Ectodermal cell (in vitro differentiated cells): ENCODE measurements around the gene GARIN1A.
"Not testable (repeated sequence)": the region's sequence is repeated elsewhere in the genome, so short reads cannot be mapped to it uniquely, and the experiment has no call there.

Source experiments
- H3K27ac ChIP-seq: 2 replicates; pipeline ENCODE4 v1.7.0; 2013; ENCODE audit warnings: mild to moderate bottlenecking, low read depth, low read length; ENCODE audit not compliant: insufficient read depth, poor library complexity, severe bottlenecking
- H3K27me3 ChIP-seq: 2 replicates; pipeline ENCODE4 v1.7.0; 2013; ENCODE audit warnings: mild to moderate bottlenecking, low read length; ENCODE audit not compliant: insufficient read depth, control insufficient read depth, poor library complexity, severe bottlenecking
- H3K36me3 ChIP-seq: one replicate; pipeline ENCODE4 v1.7.0; 2013; ENCODE audit warnings: low read length; ENCODE audit not compliant: control insufficient read depth, insufficient read depth
- H3K4me1 ChIP-seq: one replicate; pipeline ENCODE4 v1.7.0; 2013; ENCODE audit warnings: low read length; ENCODE audit not compliant: control insufficient read depth, insufficient read depth
- H3K4me3 ChIP-seq: 2 replicates; pipeline ENCODE4 v1.7.0; 2013; ENCODE audit warnings: low read depth, low read length, control low read depth; ENCODE audit not compliant: insufficient read depth
- H3K9me3 ChIP-seq: 2 replicates; pipeline ENCODE4 v1.7.0; 2013; ENCODE audit warnings: mild to moderate bottlenecking, low read length, moderate library complexity; ENCODE audit not compliant: control insufficient read depth
- WGBS, 2 experiments: methylation state at CpG; one replicate each; pipeline ENCODE4 v1.1.7; 2013; ENCODE audit warnings: missing lambda C conversion rate in 2 of 2; 5-methylcytosine and 5-hydroxymethylcytosine counted together

Gene GARIN1A

GRCh38 chr7:128658428-128658827 is 13.7 kb upstream of the GARIN1A start:
- H3K4me1 ChIP-seq, H3K36me3 ChIP-seq, H3K9me3 ChIP-seq, H3K4me3 ChIP-seq, H3K27ac ChIP-seq, H3K27me3 ChIP-seq: not testable (repeated sequence)
- WGBS, 2 experiments, result 96 to 100% methylated on average over 5 of the region's 5 CpGs

GRCh38 chr7:128660596-128660995 is 11.5 kb upstream of the GARIN1A start:
- Histone ChIP-seq H3K4me3 (no peak overlapping the region), H3K36me3 (no peaks in the 10 kb centered on the region), H3K9me3 (no peaks in the 10 kb centered on the region), H3K27me3 (no peaks in the 10 kb centered on the region), H3K27ac (no peak overlapping the region), H3K4me1 (no peaks in the 10 kb centered on the region)
- WGBS, 2 experiments, result 100% methylated on average over 2 to 3 of the region's 3 CpGs

DNA sequence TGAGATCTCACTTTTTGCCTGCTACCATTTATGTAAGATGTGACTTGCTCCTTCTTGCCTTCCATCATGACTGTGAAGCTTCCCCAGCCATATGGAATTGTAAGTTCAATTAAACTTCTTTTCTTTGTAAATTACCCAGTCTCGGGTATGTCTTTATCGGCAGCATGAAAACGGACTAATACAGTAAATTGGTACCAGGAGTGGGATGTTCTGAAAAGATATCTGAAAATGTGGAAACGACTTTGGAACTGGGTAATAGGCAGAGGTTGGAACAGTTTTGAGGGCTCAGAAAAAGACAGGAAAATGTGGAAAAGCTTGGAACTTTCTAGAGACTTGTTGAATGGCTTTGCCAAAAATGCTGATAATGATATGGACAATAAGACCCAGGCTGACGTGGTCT is 10.6 kb upstream of the GARIN1A start:
- WGBS, 2 experiments, result 97 to 98% methylated on average over 5 of the region's 5 CpGs
- H3K4me3 ChIP-seq, result no peak overlapping the region
- H3K4me1 ChIP-seq, result no peaks in the 10 kb centered on the region
- H3K27me3 ChIP-seq, result no peaks in the 10 kb centered on the region
- H3K36me3 ChIP-seq, result no peaks in the 10 kb centered on the region
- H3K27ac ChIP-seq, result no peak overlapping the region
- H3K9me3 ChIP-seq, result no peaks in the 10 kb centered on the region

- no peaks in the 10 kb centered on the region for H3K36me3 ChIP-seq
- H3K4me1 ChIP-seq, result no peaks in the 10 kb centered on the region
- 95 to 99% methylated on average over 3 of the region's 3 CpGs for WGBS, 2 experiments
Observed at GRCh38 chr7:128662091-128662490, 10.0 kb upstream of the GARIN1A start.

DNA sequence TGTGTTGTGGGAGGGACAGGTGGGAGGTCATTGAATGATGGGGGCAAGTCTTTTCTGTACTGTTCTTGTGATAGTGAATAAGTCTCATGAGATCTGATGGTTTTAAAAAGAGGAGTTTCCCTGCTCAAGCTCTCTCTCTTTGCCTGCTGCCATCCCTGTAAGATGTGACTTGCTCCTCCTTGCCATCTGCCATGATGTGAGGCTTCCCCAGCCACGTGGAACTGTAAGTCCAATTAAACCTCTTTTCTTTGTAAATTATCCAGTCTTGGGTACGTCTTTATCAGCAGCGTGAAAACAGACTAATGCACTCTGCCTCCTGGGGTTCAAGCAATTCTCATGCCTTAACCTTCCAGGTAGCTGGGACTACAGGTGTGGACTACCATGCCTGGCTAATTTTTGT is 8.9 kb upstream of the GARIN1A start:
- H3K27ac ChIP-seq, H3K4me1 ChIP-seq, H3K36me3 ChIP-seq, H3K27me3 ChIP-seq, H3K4me3 ChIP-seq, H3K9me3 ChIP-seq: not testable (repeated sequence)
- 88 to 92% methylated on average over 3 of the region's 3 CpGs for WGBS, 2 experiments

More at GRCh38 chr7:128662091-128662490, 10.0 kb upstream of the GARIN1A start:
- Histone ChIP-seq H3K27me3 (no peaks in the 10 kb centered on the region), H3K27ac (no peak overlapping the region), H3K9me3 (no peaks in the 10 kb centered on the region), H3K4me3 (no peak overlapping the region)

DNA sequence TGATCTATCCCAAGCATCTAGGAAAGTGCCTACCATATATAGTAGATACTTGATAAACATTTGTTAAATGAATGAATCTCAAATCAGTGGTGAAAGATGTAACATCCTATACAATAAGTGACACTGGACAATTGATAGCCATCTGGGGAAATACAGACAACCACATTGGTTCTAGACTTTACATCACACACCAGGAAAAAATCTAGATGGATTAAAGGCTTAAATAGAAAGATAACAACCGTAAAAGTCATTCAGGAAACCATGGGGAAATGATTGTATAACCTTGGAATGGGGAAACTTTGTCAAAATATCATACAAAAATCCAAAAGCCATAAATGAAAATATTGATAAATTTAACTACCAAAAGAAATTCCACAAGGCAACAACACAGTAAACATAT is 7.0 kb upstream of the GARIN1A start:
- Histone ChIP-seq H3K27me3 (no peaks in the 10 kb centered on the region), H3K4me3 (no peak overlapping the region), H3K9me3 (no peaks in the 10 kb centered on the region), H3K36me3 (no peaks in the 10 kb centered on the region), H3K27ac (no peak overlapping the region), H3K4me1 (no peaks in the 10 kb centered on the region)
- 100% methylated on average over 1 of the region's 1 CpG; no CpG with 5 or more reads in 1 of the 2 experiments for WGBS, 2 experiments

DNA sequence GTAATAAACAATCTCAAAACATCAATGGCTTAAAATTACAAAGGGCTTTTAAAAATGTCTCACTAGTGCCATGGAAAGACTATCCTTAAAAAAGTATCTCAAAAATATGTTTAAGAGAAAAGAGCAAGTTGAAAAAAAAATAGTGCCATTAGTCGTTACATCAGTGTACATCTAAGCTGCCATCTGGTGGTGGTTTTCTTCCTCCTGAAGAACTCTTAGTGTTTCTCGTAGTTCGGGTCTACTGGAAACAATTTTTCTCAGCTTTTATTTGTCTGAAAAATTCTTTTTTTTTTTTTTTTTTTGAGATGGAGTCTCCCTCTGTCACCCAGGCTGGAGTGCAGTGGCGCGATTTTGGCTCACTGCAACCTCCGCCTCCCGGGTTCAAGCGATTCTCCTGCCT is 5.9 kb upstream of the GARIN1A start:
- H3K27ac ChIP-seq, result no peak overlapping the region
- no peak overlapping the region for H3K4me3 ChIP-seq
- 84 to 90% methylated on average over 3 of the region's 8 CpGs for WGBS, 2 experiments
- H3K36me3 ChIP-seq, result no peaks in the 10 kb centered on the region
- H3K27me3 ChIP-seq, result no peaks in the 10 kb centered on the region
- H3K4me1 ChIP-seq, result no peaks in the 10 kb centered on the region
- H3K9me3 ChIP-seq, result no peaks in the 10 kb centered on the region

DNA sequence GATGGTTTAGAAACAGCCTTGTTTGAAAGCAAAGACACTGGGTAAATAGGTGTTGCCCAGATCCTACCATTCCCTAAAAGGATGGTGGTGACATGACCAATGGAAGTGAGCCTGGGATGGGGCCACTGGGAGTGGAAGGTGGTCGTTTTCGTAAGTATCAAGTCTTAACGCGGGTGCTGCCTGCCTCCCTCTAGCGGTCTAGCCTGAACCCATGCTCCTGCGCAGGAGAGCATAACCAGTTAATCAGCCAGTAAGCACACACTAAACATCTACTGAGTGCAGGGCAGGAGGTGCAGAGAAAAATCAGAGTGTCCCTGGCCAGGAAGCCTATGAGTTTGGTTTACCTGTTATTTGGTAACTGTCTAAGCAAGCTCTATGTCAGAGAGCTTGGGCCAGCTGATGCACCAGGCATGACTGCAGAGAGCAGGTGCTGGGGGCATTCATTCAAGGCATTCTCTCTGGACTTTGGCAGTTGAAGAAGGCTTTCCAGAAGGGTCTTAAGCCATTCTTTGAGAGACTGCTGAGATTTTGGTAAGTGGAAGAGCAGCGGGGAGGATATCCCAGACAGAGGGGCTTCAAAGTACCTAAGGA is 930 bp downstream of the GARIN1A start:
- Histone ChIP-seq H3K27me3 (no peaks in the 10 kb centered on the region), H3K4me3 (no peak overlapping the region), H3K36me3 (no peaks in the 10 kb centered on the region), H3K4me1 (peaks cover 6% of the 10 kb centered on the region), H3K9me3 (no peaks in the 10 kb centered on the region), H3K27ac (no peak overlapping the region)
- 34 to 45% methylated on average over 7 of the region's 7 CpGs for WGBS, 2 experiments

GRCh38 chr7:128673571-128673970 is 1.5 kb downstream of the GARIN1A start:
- H3K27me3 ChIP-seq, result no peaks in the 10 kb centered on the region
- no peak overlapping the region for H3K4me3 ChIP-seq
- WGBS, 2 experiments, result 83 to 86% methylated on average over 6 of the region's 6 CpGs
- H3K9me3 ChIP-seq, result no peaks in the 10 kb centered on the region
- H3K4me1 ChIP-seq, result peaks cover 6% of the 10 kb centered on the region
- no peak overlapping the region for H3K27ac ChIP-seq
- no peaks in the 10 kb centered on the region for H3K36me3 ChIP-seq

DNA sequence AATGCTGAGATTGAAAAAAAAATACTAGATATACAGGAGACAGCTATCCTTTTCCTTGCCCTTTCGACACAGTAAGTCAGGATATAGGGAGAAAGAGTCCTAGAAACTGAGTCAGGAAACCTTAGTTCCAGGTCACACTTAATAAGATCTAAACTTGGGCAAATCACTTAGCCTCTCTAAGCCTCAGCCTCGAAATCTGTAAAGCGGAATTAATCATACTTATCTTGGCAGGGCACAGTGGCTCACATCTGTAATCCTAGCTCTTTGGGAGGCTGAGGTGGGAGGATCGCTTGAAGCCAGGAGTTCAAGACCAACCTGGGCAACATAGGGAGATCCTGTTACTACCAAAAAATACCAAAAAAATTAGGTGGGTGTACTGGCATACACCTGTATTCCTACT is 4.6 kb downstream of the GARIN1A start:
- Histone ChIP-seq H3K4me1 (peaks cover 6% of the 10 kb centered on the region), H3K27ac (no peak overlapping the region), H3K9me3 (no peaks in the 10 kb centered on the region), H3K4me3 (no peak overlapping the region), H3K27me3 (no peaks in the 10 kb centered on the region), H3K36me3 (no peaks in the 10 kb centered on the region)
- 89 to 90% methylated on average over 4 of the region's 4 CpGs for WGBS, 2 experiments

DNA sequence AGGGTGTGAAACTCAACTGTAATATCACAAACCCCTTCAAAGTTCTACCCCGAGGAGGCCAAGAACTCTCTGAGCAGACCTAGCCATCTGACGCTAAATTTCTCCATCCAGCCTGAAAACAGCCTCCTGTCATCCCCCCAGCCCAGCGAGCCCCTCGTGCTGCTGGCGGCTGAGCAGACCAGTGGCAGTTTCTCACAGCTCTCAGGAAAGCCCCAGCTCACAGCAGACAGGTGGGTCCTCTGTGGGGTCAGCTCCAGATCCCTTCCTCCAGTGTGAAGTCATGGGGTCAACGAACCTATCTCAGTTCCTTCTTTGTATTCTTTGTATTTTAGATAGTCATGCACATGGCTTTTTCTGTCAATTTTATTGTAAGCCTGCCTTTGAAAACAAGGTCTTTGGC is 7.8 kb downstream of the GARIN1A start:
- no peaks in the 10 kb centered on the region for H3K4me1 ChIP-seq
- H3K4me3 ChIP-seq, result no peak overlapping the region
- no peaks in the 10 kb centered on the region for H3K27me3 ChIP-seq
- no peak overlapping the region for H3K27ac ChIP-seq
- 88 to 89% methylated on average over 6 of the region's 6 CpGs for WGBS, 2 experiments
- no peaks in the 10 kb centered on the region for H3K9me3 ChIP-seq
- H3K36me3 ChIP-seq, result no peaks in the 10 kb centered on the region
